GM12801 (cell line): ENCODE data around the gene MYO10.

Experiments
- CTCF ChIP-seq: IDR thresholded peaks from one replicate; pipeline ENCODE4 v1.5.1; 2011; ENCODE audit warnings: control low read depth; ENCODE audit not compliant: insufficient read length; ENCODE audit errors: extremely low read depth

MYO10 gene

GRCh38 chr5:16799796-16800195 is 136.3 kb downstream of the MYO10 start:
- no peak for TF ChIP-seq CTCF

GRCh38 chr5:16797951-16798350 is 138.1 kb downstream of the MYO10 start:
- no peak for TF ChIP-seq CTCF

GRCh38 chr5:16794269-16794913 is 141.7 kb downstream of the MYO10 start:
- no peak for TF ChIP-seq CTCF

- TF ChIP-seq CTCF, result no peak
These were observed 143.4 kb downstream of the MYO10 start for GRCh38 chr5:16792598-16793275.

- TF ChIP-seq CTCF, result no peak
These were observed 144.0 kb downstream of the MYO10 start for GRCh38 chr5:16791904-16792597.

GRCh38 chr5:16791036-16791705 is 144.9 kb downstream of the MYO10 start:
- no peak for TF ChIP-seq CTCF

- TF ChIP-seq CTCF, result no peak
These were observed 147.1 kb downstream of the MYO10 start for GRCh38 chr5:16788957-16789356.
